Measurements from ENCODE around the gene CTTNBP2NL. TPM values are rescaled to one million over a fixed set of nuclear protein-coding genes. Genes with fewer than 3 reads are reported as not detected.

CTTNBP2NL gene
- total RNA-seq, 6 donors from 2014 or later = 33.1 to 95.3 (median 53.7) TPM

DNA sequence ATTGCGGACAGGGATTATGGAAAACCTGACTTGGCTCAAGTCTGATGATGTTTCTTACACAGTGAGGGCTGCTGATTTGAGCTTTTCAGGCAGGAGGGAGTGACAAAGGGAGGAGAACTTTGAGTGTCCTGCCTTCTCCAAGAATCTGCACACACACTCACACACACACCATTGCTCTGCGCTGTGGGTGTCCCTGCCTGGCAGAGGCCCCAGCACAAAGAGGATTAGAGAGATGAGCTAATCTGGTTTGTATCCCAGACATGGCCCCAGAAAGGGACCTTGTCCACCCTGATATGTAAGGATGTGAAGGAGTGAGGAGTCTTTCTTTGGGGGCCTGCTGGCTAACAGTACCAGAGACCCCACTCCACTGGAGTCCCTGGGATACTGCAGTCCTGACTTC is 106.8 kb downstream of the CTTNBP2NL start:
- no peak overlapping the region for H3K4me3 ChIP-seq
- peaks cover 0 to 7% (median 0%) of the 10 kb centered on the region in 4 donors for H3K27me3 ChIP-seq
- no peaks in the 10 kb centered on the region for H3K9me3 ChIP-seq
- ATAC-seq (ENCODE audit: low FRiP score in 2 of 2) (peak in 1 of 2 donors; percentile 31), DNase-seq (no peak)
- TF ChIP-seq EP300 (IDR thresholded peaks at IDR 0.05) (no peak), POLR2A (IDR thresholded peaks at IDR 0.05) (no peak), POLR2AphosphoS5 (IDR thresholded peaks at IDR 0.05) (no peak)
- TF ChIP-seq, protein P1, sequence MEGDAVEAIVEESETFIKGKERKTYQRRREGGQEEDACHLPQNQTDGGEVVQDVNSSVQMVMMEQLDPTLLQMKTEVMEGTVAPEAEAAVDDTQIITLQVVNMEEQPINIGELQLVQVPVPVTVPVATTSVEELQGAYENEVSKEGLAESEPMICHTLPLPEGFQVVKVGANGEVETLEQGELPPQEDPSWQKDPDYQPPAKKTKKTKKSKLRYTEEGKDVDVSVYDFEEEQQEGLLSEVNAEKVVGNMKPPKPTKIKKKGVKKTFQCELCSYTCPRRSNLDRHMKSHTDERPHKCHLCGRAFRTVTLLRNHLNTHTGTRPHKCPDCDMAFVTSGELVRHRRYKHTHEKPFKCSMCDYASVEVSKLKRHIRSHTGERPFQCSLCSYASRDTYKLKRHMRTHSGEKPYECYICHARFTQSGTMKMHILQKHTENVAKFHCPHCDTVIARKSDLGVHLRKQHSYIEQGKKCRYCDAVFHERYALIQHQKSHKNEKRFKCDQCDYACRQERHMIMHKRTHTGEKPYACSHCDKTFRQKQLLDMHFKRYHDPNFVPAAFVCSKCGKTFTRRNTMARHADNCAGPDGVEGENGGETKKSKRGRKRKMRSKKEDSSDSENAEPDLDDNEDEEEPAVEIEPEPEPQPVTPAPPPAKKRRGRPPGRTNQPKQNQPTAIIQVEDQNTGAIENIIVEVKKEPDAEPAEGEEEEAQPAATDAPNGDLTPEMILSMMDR (IDR thresholded peaks at IDR 0.05) = no peak
- WGBS, 2 donors = 87 to 91% methylated on average over 2 of the region's 2 CpGs
- H3K4me1 ChIP-seq = peaks cover 11 to 19% (median 16%) of the 10 kb centered on the region in 4 donors
- no peaks in the 10 kb centered on the region for H3K36me3 ChIP-seq
- no peak overlapping the region for H3K27ac ChIP-seq

DNA sequence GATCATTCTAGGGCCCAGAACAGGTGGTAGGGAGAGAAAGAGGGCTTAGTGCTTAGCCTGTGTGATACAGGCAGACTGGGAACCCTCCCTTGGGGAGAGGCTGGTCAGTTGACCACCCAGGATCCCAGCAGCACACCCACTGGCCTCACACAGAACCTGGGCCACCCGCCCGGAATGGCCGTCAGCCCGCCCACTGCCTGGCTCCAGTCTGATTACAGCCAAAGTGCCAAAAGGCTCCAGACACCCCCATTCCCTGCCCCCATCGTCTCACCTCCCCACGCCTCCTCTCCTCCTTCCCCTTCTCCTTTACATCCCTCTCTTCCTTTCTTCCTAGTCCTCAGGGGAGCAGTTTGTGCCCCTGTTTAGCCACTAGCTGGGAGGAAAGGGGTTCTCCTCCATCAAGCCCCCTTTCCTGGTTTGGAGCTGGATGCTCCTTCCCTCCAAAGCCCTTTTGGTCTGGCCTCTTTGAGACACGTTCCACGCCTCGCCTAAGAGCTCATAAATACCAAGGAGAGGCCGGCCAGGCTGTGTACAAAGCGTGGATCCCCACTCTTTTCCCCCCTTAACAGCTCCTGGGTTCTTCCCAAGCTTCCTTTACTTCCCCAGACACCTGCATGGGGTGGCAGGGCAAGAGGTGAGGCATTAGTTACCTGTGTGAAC is 108.1 kb downstream of the CTTNBP2NL start:
- WGBS, 2 donors = 86 to 91% methylated on average over 11 of the region's 11 CpGs
- H3K9me3 ChIP-seq = no peaks in the 10 kb centered on the region
- no peaks in the 10 kb centered on the region for H3K36me3 ChIP-seq
- TF ChIP-seq, protein P1 (IDR thresholded peaks at IDR 0.05) = no peak
- TF ChIP-seq EP300 (IDR thresholded peaks at IDR 0.05) (no peak), POLR2AphosphoS5 (IDR thresholded peaks at IDR 0.05) (no peak), POLR2A (IDR thresholded peaks at IDR 0.05) (no peak)
- ATAC-seq (ENCODE audit: low FRiP score in 2 of 2) (no peak), DNase-seq (peak in 1 of 2 donors; percentile 79)
- no peak overlapping the region for H3K27ac ChIP-seq
- H3K4me1 ChIP-seq = peaks cover 21 to 32% (median 28%) of the 10 kb centered on the region in 4 donors
- no peak overlapping the region for H3K4me3 ChIP-seq
- H3K27me3 ChIP-seq = peaks cover 0 to 20% (median under 1%) of the 10 kb centered on the region in 4 donors

DNA sequence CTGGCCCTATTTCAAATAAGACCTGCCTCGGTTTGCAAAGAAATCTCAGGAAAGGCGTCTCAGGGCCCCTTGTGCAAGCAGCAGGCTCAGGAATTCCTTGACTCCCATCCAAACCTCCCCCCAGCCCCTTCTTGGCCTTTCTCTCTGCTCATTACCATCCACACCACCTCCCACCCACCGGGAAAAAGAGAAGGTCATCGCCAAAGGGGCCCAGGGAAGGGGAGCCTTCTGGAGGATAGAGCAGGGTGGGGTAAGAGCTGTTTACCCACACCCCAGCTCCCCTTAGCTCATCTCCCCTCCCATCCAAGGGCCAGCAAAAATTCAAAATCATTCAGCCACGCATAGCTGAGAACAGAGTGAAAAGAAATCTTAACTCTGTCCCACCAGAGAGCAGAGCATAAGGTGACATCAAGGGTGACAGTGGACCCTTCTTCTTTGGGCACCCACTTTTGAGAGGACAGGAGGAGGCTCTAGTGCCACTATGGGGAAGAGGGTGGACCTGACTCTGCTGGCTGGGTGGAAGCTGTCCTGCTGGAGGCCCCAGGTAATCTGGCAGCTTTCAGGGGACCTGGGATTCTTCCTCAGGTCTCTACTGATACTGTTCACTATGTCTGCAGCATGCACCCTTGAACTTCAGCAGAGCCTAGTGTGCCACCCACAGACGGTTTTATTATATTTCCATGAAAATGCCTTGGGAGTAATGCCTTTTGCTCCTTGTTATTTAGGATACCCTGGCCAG is 108.8 kb downstream of the CTTNBP2NL start:
- peaks cover 21 to 38% (median 30%) of the 10 kb centered on the region in 4 donors for H3K4me1 ChIP-seq
- no peak overlapping the region for H3K27ac ChIP-seq
- no peaks in the 10 kb centered on the region for H3K9me3 ChIP-seq
- H3K4me3 ChIP-seq = no peak overlapping the region
- no peaks in the 10 kb centered on the region for H3K36me3 ChIP-seq
- WGBS, 2 donors = 60 to 71% methylated on average over 6 of the region's 6 CpGs
- ATAC-seq (ENCODE audit: low FRiP score in 2 of 2) (no peak), DNase-seq (no peak)
- H3K27me3 ChIP-seq = peaks cover 0 to 26% (median 2%) of the 10 kb centered on the region in 4 donors
- TF ChIP-seq POLR2A (IDR thresholded peaks at IDR 0.05) = no peak
- no peak for TF ChIP-seq EP300 (IDR thresholded peaks at IDR 0.05)
- no peak for TF ChIP-seq POLR2AphosphoS5 (IDR thresholded peaks at IDR 0.05)
- TF ChIP-seq, protein P1 (IDR thresholded peaks at IDR 0.05) = no peak

DNA sequence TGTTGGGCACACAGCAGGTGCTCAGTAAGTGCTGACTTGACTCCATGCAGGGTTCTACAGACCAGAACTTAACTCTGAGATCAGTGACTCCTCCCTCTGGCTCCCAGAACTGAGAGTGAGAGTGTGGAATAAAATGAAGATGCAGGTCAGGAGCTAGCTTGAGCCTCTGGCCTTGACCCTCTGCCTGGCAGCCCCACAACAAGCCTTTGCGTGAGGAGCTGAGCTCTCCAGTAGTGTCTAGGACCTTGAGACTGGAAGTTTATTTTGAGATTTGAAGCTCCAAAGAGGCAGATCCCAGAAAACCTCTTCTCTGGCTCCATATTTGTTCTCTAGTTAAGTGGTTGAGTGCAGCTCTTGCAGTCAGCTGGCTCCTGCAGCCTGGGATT is 109.4 kb downstream of the CTTNBP2NL start:
- no peak for ATAC-seq (ENCODE audit: low FRiP score in 2 of 2)
- Histone ChIP-seq H3K27ac (no peak overlapping the region), H3K4me3 (no peak overlapping the region), H3K4me1 (peaks cover 21 to 38% (median 30%) of the 10 kb centered on the region in 4 donors), H3K9me3 (no peaks in the 10 kb centered on the region), H3K36me3 (no peaks in the 10 kb centered on the region), H3K27me3 (peaks cover 0 to 26% (median 2%) of the 10 kb centered on the region in 4 donors)
- TF ChIP-seq POLR2A (IDR thresholded peaks at IDR 0.05) (no peak), EP300 (IDR thresholded peaks at IDR 0.05) (no peak), POLR2AphosphoS5 (IDR thresholded peaks at IDR 0.05) (no peak)
- TF ChIP-seq, protein P1 (IDR thresholded peaks at IDR 0.05) = no peak
- DNase-seq = no peak
- WGBS, 2 donors = 60% methylated on average over 1 of the region's 1 CpG; no CpG with 5 or more reads in 1 of the 2 donors

All from upper lobe of left lung (tissue), 6 donors.